ENCODE measurements around the gene FHL2.

Gene FHL2

GRCh38 chr2:105437708-105438103, 38.9 kb upstream of the FHL2 start:
- H3K9me3 ChIP-seq (ENCODE audit: severe bottlenecking): no peaks in the 10 kb centered on the region
- no peaks in the 10 kb centered on the region for H3K36me3 ChIP-seq
- no peak for TF ChIP-seq CTCF (IDR thresholded peaks at IDR 0.05; ENCODE audit: low read depth, low read length)
- H3K27ac ChIP-seq: no peak overlapping the region
- DNase-seq: no peak
- H3K4me3 ChIP-seq (ENCODE audit: low read depth, low read length): no peak overlapping the region
- no peaks in the 10 kb centered on the region for H3K27me3 ChIP-seq (ENCODE audit: insufficient read depth, low read depth, severe bottlenecking)

- no peak overlapping the region for H3K4me3 ChIP-seq (ENCODE audit: low read depth, low read length)
- no peak for TF ChIP-seq CTCF (IDR thresholded peaks at IDR 0.05; ENCODE audit: low read depth, low read length)
- H3K9me3 ChIP-seq (ENCODE audit: severe bottlenecking): no peaks in the 10 kb centered on the region
- no peaks in the 10 kb centered on the region for H3K36me3 ChIP-seq
- no peak overlapping the region for H3K27ac ChIP-seq
- DNase-seq: no peak
- H3K27me3 ChIP-seq (ENCODE audit: insufficient read depth, low read depth, severe bottlenecking): no peaks in the 10 kb centered on the region
Observed at GRCh38 chr2:105432749-105433148, 33.9 kb upstream of the FHL2 start.

GRCh38 chr2:105432044-105432399, 33.2 kb upstream of the FHL2 start:
- H3K27me3 ChIP-seq (ENCODE audit: insufficient read depth, low read depth, severe bottlenecking): no peaks in the 10 kb centered on the region
- no peak overlapping the region for H3K4me3 ChIP-seq (ENCODE audit: low read depth, low read length)
- TF ChIP-seq CTCF (IDR thresholded peaks at IDR 0.05; ENCODE audit: low read depth, low read length): no peak
- no peaks in the 10 kb centered on the region for H3K9me3 ChIP-seq (ENCODE audit: severe bottlenecking)
- H3K36me3 ChIP-seq: no peaks in the 10 kb centered on the region
- no peak for DNase-seq
- H3K27ac ChIP-seq: no peak overlapping the region

GRCh38 chr2:105431367-105432043, 32.7 kb upstream of the FHL2 start:
- TF ChIP-seq CTCF (IDR thresholded peaks at IDR 0.05; ENCODE audit: low read depth, low read length): no peak
- Histone ChIP-seq H3K27ac (no peak overlapping the region), H3K9me3 (ENCODE audit: severe bottlenecking) (no peaks in the 10 kb centered on the region), H3K4me3 (ENCODE audit: low read depth, low read length) (no peak overlapping the region), H3K27me3 (ENCODE audit: insufficient read depth, low read depth, severe bottlenecking) (no peaks in the 10 kb centered on the region), H3K36me3 (no peaks in the 10 kb centered on the region)
- DNase-seq: no peak

- no peak overlapping the region for H3K4me3 ChIP-seq (ENCODE audit: low read depth, low read length)
- no peaks in the 10 kb centered on the region for H3K36me3 ChIP-seq
- no peaks in the 10 kb centered on the region for H3K9me3 ChIP-seq (ENCODE audit: severe bottlenecking)
- no peaks in the 10 kb centered on the region for H3K27me3 ChIP-seq (ENCODE audit: insufficient read depth, low read depth, severe bottlenecking)
- DNase-seq: no peak
- no peak overlapping the region for H3K27ac ChIP-seq
- TF ChIP-seq CTCF (IDR thresholded peaks at IDR 0.05; ENCODE audit: low read depth, low read length): no peak
Observed at GRCh38 chr2:105428387-105429018, 29.7 kb upstream of the FHL2 start.

GRCh38 chr2:105427485-105427884, 28.6 kb upstream of the FHL2 start:
- TF ChIP-seq CTCF (IDR thresholded peaks at IDR 0.05; ENCODE audit: low read depth, low read length): no peak
- no peaks in the 10 kb centered on the region for H3K27me3 ChIP-seq (ENCODE audit: insufficient read depth, low read depth, severe bottlenecking)
- H3K9me3 ChIP-seq (ENCODE audit: severe bottlenecking): no peaks in the 10 kb centered on the region
- H3K27ac ChIP-seq: no peak overlapping the region
- no peaks in the 10 kb centered on the region for H3K36me3 ChIP-seq
- H3K4me3 ChIP-seq (ENCODE audit: low read depth, low read length): no peak overlapping the region
- no peak for DNase-seq

Data from WERI-Rb-1 (cell line).